HG02798 (cell line): ENCODE measurements around the gene PTPMT1.

Experiments
- ATAC-seq: cut with Tn5 transposase; IDR thresholded peaks from one replicate; pipeline ENCODE4 v1.9.1; 2021; ENCODE audit warnings: mild to moderate bottlenecking; ENCODE audit not compliant: unreplicated experiment, poor library complexity

The PTPMT1 gene

GRCh38 chr11:47603295-47603694 is 37.9 kb downstream of the PTPMT1 start:
- ATAC-seq = no peak

DNA sequence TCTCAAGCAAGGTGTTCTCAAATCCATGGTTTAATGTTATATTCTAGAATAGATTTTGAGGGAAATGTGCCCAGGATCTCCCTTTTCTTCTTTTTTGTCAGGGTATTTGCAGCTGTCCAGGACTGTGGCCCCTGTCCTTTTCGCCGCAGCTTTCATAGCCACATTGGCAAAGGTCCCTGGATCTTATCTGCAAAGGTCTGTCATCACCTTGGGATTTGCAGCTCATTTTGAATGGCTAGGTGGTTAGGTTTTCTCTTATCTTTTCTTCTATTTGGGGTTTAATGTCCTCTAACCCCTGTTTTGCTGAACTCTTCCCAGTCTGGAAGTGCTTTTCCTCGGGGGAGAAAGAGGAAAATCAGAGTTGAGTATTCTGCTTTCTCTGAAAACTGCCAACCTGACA is 40.5 kb downstream of the PTPMT1 start:
- no peak for ATAC-seq

GRCh38 chr11:47606731-47607130 is 41.3 kb downstream of the PTPMT1 start:
- ATAC-seq = no peak

DNA sequence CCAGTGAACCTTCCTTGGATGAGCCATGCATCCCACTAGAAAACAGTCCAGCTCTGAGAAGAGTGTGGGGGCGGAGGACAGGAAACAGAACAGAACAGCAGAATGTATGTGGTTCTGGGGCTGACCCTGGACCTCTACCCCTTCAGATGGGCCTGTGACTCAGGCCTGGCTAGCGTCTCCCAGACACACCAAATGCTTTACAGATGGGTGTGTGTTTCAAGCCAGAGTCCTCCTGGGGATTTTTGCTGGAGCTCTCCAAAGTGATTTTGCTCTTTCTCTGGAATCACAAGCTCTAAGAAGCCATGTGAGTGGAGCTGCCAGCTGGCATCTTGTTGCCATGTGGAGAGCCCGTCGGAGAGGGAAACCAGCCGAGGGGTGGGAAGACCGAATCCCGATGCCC is 42.0 kb downstream of the PTPMT1 start:
- ATAC-seq = no peak

- ATAC-seq = no peak
Measured at GRCh38 chr11:47609675-47610074, 44.3 kb downstream of the PTPMT1 start.

- peak; percentile 77 for ATAC-seq
Measured at GRCh38 chr11:47611348-47611794, 46.0 kb downstream of the PTPMT1 start.

DNA sequence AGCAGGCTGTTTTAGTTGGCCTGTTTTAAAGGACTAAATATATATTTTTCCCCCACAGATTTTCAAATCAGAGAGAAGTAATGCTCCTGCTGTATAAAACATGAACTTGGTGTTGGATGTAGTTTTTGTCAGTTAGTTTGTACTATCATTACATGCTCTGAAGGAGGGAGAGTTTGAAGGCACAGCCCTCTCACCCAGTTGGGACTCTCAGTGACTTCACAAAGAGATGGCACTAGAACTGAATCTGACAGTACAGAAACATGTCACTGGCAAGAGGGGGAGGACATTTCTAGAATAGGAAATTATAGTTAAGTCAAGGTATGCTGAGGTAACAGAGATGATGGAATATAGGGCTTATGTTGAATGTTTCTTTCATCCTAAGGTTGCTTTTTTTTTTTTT is 49.9 kb downstream of the PTPMT1 start:
- ATAC-seq = no peak

- ATAC-seq = no peak
Measured at GRCh38 chr11:47616726-47617416, 51.5 kb downstream of the PTPMT1 start.

- ATAC-seq = no peak
Measured at GRCh38 chr11:47617417-47617809, 52.0 kb downstream of the PTPMT1 start.

DNA sequence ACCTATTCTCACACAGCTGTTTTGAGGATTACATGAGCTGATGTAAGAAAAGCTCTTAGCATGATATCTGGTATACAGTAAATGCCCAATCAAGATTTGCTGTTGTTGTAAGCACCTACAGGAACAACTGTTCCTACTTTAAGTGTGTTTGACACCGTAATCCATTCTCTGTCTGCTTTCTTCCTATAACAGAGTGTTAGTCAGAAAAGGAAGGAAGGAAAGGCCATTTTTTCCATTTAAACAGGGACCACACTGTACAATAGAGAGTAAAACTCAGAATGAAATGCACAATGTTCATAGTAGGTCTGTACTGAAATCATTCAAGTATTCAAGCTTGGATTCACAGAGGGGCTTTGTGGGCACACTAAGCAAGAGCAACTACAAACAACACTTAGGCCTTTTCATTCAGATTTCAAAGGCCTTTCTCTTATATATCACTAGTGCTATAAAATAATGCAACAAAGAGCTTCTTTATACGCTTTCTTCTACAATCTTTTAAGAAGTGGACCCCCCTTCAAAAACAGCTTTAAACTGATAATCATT is 55.5 kb downstream of the PTPMT1 start:
- ATAC-seq = no peak
